ENCODE data around the gene RPGRIP1.

The RPGRIP1 gene

DNA sequence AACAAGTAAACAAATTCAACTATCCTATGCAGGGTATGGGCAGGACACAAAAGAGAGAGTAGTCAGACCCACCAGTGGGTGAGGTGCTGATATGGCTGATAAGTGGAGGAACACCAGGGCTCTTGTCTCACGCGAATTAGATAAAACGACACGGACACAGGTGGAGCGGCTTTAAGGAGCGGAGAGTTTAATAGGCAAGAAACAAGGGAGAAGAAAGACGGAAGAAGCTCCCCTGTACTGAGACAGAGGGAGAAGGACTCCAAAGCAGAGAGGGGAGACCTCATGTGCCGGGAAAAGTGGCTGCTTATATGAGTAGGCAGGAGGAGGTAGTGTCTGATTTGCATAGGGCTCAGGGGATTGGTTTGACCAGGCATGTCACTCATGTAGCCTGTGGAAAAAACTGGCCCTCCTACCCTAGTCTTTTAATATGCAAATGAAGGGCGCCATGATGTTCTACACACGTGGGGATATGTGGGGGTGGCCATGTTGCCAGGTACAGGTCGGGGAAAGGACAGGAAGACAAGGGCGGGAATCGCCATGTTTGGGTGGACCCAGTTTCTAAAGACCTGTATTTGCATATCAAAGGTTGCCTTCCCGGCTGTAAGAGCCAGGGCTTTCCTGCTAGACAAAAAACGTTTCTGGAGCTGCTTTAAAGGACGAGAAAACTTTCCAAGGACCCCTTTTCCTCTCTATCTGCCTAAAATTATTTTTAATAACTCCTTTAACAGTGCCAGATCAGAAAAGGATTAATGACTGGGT, 28.8 kb downstream of the RPGRIP1 start (continued):
- TF ChIP-seq ZNF16 (tag by site-specific recombination; IDR thresholded peaks at IDR 0.05; ENCODE audit: low read depth) (no peak), ZNF174 (tag by site-specific recombination; IDR thresholded peaks at IDR 0.05) (no peak), ZSCAN23 (tag by site-specific recombination; IDR thresholded peaks at IDR 0.05) (no peak), ZNF416 (tag by site-specific recombination; IDR thresholded peaks at IDR 0.05) (no peak), GFI1B (tag by site-specific recombination; IDR thresholded peaks at IDR 0.05) (no peak), ZNF302 (tag by site-specific recombination; IDR thresholded peaks at IDR 0.05; ENCODE audit: low read depth) (no peak), HOXA7 (CRISPR knock-in tag; IDR thresholded peaks at IDR 0.05; ENCODE audit: borderline replicate concordance) (no peak), ZNF677 (tag by site-specific recombination; IDR thresholded peaks at IDR 0.05) (no peak)

DNA sequence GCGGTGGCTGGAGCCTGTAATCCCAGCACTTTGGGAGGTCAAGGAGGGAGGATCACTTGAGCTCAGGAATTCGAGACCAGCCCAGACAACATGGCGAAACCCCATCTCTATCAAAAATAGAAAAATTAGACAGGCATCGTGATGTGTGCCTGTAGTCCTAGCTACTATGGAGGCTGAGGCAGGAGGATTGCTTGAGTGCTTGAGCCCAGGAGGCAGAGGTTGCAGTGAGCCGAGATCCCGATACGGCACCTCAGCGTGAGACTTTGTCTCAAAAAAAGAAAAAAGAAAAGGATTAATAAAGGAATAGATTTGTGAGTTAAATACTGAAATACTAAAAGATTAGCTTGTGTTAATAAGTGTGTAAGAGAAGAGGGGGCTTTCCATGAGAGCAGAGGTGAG, 29.4 kb downstream of the RPGRIP1 start:
- peak overlapping the region; percentile 18 for H3K4me3 ChIP-seq (ENCODE audit: low read depth, low read length)
- no peaks in the 10 kb centered on the region for H3K9me3 ChIP-seq (ENCODE audit: control insufficient read depth, insufficient read depth, low read depth, low read length)
- CTCF ChIA-PET, result interaction anchor here (0.6 to 1.0 kb wide), 2 partner anchors 12 to 1204 kb away, joined by 3 to 4 read pairs; no protein-coding TSS in a partner anchor
- peaks cover 6% of the 10 kb centered on the region for H3K4me1 ChIP-seq (ENCODE audit: control insufficient read depth, insufficient read depth, low read length)
- no peaks in the 10 kb centered on the region for H3K36me3 ChIP-seq (ENCODE audit: control insufficient read depth in 2 of 2, insufficient read depth in 1 of 2, low read length in 2 of 2)
- peak; percentile 98 for TF ChIP-seq ZNF335 (tag by site-specific recombination; conservative IDR thresholded peaks at IDR 0.05)
- TF ChIP-seq, protein P1, sequence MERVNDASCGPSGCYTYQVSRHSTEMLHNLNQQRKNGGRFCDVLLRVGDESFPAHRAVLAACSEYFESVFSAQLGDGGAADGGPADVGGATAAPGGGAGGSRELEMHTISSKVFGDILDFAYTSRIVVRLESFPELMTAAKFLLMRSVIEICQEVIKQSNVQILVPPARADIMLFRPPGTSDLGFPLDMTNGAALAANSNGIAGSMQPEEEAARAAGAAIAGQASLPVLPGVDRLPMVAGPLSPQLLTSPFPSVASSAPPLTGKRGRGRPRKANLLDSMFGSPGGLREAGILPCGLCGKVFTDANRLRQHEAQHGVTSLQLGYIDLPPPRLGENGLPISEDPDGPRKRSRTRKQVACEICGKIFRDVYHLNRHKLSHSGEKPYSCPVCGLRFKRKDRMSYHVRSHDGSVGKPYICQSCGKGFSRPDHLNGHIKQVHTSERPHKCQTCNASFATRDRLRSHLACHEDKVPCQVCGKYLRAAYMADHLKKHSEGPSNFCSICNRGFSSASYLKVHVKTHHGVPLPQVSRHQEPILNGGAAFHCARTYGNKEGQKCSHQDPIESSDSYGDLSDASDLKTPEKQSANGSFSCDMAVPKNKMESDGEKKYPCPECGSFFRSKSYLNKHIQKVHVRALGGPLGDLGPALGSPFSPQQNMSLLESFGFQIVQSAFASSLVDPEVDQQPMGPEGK (tag by site-specific recombination; IDR thresholded peaks at IDR 0.05), result 0 out of 2 replicates have a peak, but pooled peaks have one; percentile 14
- peak; percentile 26; the same call in 1 of the 2 replicates for TF ChIP-seq ZNF600 (tag by site-specific recombination; IDR thresholded peaks at IDR 0.05)
- TF ChIP-seq KLF8 (tag by site-specific recombination; IDR thresholded peaks at IDR 0.05), result 0 out of 2 replicates have a peak, but pooled peaks have one; percentile 1
- no peak for TF ChIP-seq BCL11B (tag by site-specific recombination; IDR thresholded peaks at IDR 0.05; ENCODE audit: low read depth)
- no peak for TF ChIP-seq SP2 (tag by site-specific recombination; IDR thresholded peaks at IDR 0.05)
- TF ChIP-seq ZNF654 (tag by site-specific recombination; IDR thresholded peaks at IDR 0.05; ENCODE audit: low read depth), result no peak
- peak overlapping the region; percentile 53; the same call in 1 of the 2 replicates for H3K27ac ChIP-seq (ENCODE audit: extremely low read depth, low read depth, low read length)
- POLR2A ChIA-PET, result interaction anchor here (0.7 kb wide), 1 partner anchor 53 kb away, joined by 3 read pairs; no protein-coding TSS in a partner anchor

DNA sequence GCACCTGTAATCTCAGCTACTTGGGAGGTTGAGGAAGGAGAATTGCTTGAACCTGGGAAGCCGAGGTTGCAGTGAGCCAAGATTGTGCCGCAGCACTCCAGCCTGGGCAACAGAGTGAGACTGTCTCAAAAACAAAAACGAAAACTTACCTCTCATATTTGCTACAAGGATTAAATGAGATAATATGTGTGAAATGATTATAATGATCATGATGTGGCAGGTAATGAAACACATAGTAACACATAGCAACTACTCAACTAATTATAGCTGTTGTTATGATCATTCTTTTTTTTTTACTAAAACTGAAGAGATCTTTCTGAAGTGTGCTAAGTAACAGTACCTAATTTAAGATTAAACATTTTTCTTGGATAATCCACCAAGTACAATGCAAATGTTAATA, 30.1 kb downstream of the RPGRIP1 start:
- no peak overlapping the region for H3K27ac ChIP-seq (ENCODE audit: extremely low read depth, low read depth, low read length)
- no peaks in the 10 kb centered on the region for H3K36me3 ChIP-seq (ENCODE audit: control insufficient read depth in 2 of 2, insufficient read depth in 1 of 2, low read length in 2 of 2)
- H3K4me1 ChIP-seq (ENCODE audit: control insufficient read depth, insufficient read depth, low read length), result peaks cover 6% of the 10 kb centered on the region
- TF ChIP-seq ZNF664 (tag by site-specific recombination; IDR thresholded peaks at IDR 0.05) (peak; percentile 98), ZNF214 (tag by site-specific recombination; IDR thresholded peaks at IDR 0.05; ENCODE audit: borderline replicate concordance) (no peak)
- no peak overlapping the region for H3K4me3 ChIP-seq (ENCODE audit: low read depth, low read length)
- ChIA-PET CTCF (interaction anchor here (0.6 to 0.7 kb wide), 3 partner anchors 49 to 1203 kb away, joined by 3 to 5 read pairs (median 4); no protein-coding TSS in a partner anchor), POLR2A (interaction anchor here (0.6 kb wide), 1 partner anchor 182 kb away, joined by 3 read pairs; no protein-coding TSS in a partner anchor)
- H3K9me3 ChIP-seq (ENCODE audit: control insufficient read depth, insufficient read depth, low read depth, low read length), result no peaks in the 10 kb centered on the region

DNA sequence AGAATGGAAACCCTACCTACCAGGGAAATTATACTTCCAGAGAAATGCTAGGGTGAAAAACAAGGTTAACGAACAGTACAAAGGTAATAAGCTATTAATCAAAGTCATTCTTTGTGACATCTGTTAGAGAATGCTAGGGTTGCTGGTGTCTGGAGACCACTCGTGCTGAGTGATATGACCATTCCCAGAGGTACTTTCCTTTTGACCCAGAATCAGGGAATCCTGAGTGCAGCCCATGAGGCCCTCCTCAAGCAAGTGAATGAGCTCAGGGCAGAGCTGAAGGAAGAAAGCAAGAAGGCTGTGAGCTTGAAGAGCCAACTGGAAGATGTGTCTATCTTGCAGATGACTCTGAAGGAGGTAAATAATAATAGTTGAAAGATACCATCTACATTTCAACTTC, 31.7 kb downstream of the RPGRIP1 start:
- H3K36me3 ChIP-seq (ENCODE audit: control insufficient read depth in 2 of 2, insufficient read depth in 1 of 2, low read length in 2 of 2), result no peaks in the 10 kb centered on the region
- ChIA-PET POLR2A (interaction anchor here (0.5 to 0.6 kb wide), 3 partner anchors 36 to 241 kb away, joined by 3 to 6 read pairs (median 4); no protein-coding TSS in a partner anchor), CTCF (interaction anchor here (0.6 kb wide), 1 partner anchor 83 kb away, joined by 3 read pairs; no protein-coding TSS in a partner anchor)
- H3K9me3 ChIP-seq (ENCODE audit: control insufficient read depth, insufficient read depth, low read depth, low read length), result no peaks in the 10 kb centered on the region
- H3K4me3 ChIP-seq (ENCODE audit: low read depth, low read length), result no peak overlapping the region
- H3K27ac ChIP-seq (ENCODE audit: extremely low read depth, low read depth, low read length), result no peak overlapping the region
- H3K4me1 ChIP-seq (ENCODE audit: control insufficient read depth, insufficient read depth, low read length), result peaks cover 6% of the 10 kb centered on the region
- TF ChIP-seq ZNF529 (tag by site-specific recombination; IDR thresholded peaks at IDR 0.05; ENCODE audit: insufficient replicate concordance) (no peak), YY2 (tag by site-specific recombination; IDR thresholded peaks at IDR 0.05) (no peak)
- TF ChIP-seq, protein P2, sequence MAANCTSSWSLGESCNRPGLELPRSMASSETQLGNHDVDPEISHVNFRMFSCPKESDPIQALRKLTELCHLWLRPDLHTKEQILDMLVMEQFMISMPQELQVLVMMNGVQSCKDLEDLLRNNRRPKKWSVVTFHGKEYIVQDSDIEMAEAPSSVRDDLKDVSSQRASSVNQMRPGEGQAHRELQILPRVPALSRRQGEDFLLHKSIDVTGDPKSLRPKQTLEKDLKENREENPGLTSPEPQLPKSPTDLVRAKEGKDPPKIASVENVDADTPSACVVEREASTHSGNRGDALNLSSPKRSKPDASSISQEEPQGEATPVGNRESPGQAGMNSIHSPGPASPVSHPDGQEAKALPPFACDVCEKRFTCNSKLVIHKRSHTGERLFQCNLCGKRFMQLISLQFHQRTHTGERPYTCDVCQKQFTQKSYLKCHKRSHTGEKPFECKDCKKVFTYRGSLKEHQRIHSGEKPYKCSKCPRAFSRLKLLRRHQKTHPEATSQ (tag by site-specific recombination; IDR thresholded peaks at IDR 0.05), result no peak
- TF ChIP-seq, protein P3, sequence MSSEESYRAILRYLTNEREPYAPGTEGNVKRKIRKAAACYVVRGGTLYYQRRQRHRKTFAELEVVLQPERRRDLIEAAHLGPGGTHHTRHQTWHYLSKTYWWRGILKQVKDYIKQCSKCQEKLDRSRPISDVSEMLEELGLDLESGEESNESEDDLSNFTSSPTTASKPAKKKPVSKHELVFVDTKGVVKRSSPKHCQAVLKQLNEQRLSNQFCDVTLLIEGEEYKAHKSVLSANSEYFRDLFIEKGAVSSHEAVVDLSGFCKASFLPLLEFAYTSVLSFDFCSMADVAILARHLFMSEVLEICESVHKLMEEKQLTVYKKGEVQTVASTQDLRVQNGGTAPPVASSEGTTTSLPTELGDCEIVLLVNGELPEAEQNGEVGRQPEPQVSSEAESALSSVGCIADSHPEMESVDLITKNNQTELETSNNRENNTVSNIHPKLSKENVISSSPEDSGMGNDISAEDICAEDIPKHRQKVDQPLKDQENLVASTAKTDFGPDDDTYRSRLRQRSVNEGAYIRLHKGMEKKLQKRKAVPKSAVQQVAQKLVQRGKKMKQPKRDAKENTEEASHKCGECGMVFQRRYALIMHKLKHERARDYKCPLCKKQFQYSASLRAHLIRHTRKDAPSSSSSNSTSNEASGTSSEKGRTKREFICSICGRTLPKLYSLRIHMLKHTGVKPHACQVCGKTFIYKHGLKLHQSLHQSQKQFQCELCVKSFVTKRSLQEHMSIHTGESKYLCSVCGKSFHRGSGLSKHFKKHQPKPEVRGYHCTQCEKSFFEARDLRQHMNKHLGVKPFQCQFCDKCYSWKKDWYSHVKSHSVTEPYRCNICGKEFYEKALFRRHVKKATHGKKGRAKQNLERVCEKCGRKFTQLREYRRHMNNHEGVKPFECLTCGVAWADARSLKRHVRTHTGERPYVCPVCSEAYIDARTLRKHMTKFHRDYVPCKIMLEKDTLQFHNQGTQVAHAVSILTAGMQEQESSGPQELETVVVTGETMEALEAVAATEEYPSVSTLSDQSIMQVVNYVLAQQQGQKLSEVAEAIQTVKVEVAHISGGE (tag by site-specific recombination; conservative IDR thresholded peaks at IDR 0.05; ENCODE audit: low read depth), result no peak
